Ascending aorta (tissue), 2 donors: ENCODE data around the gene CUTA. TPM values are rescaled to one million over a fixed set of nuclear protein-coding genes. Genes with fewer than 3 reads are reported as not detected.

Source experiments
- DNase-seq, 2 donors: peaks; one replicate each; pipeline ENCODE4 v3.0.0-alpha.2; 2019; ENCODE audit warnings: low spot score in 2 of 2
- H3K27ac ChIP-seq, 2 donors: fragments of 200-600 bp; sonication (generic); one replicate each; pipeline ENCODE4 v1.5.1; 2016 to 2017; ENCODE audit warnings: mild to moderate bottlenecking in 1 of 2
- H3K27me3 ChIP-seq: fragments of 200-600 bp; sonication (generic); one replicate; pipeline ENCODE4 v1.5.1; 2017
- H3K36me3 ChIP-seq, 2 donors: fragments of 200-600 bp; sonication (generic); one replicate each; pipeline ENCODE4 v1.5.1; 2016
- H3K4me1 ChIP-seq, 2 donors: fragments of 200-600 bp; sonication (generic); one replicate each; pipeline ENCODE4 v1.5.1; 2016 to 2017; ENCODE audit warnings: mild to moderate bottlenecking in 1 of 2
- H3K4me3 ChIP-seq, 2 donors: fragments of 200-600 bp; sonication (generic); one replicate each; pipeline ENCODE4 v1.5.1; 2016 to 2017; ENCODE audit warnings: mild to moderate bottlenecking in 1 of 2
- H3K9me3 ChIP-seq, 2 donors: fragments of 200-600 bp; sonication (generic); one replicate each; pipeline ENCODE4 v1.5.1; 2016
- intact Hi-C: fragments of 100-400 bp; cut with DNase I; formaldehyde crosslinking; loops from one replicate; pipeline ENCODE4 v1.15.1; 2023
- total RNA-seq: library from RNA; depleted of rRNA; stranded (reverse); fragments of >200 nt; gene quantifications from one replicate; pipeline ENCODE4 v1.1.0, GENCODE V29; 2016
- TF ChIP-seq, protein P1 (sequence below), 3 experiments: fragments of 200-600 bp in 2 of 3; fragments of 450-650 bp in 1 of 3; sonication (generic) in 2 of 3; IDR thresholded peaks; one replicate each; pipeline ENCODE4 v1.5.1; 2016 to 2019; ENCODE audit warnings: antibody characterized with exemption in 3 of 3, mild to moderate bottlenecking in 1 of 3, moderate library complexity in 1 of 3

CUTA gene, protein sequence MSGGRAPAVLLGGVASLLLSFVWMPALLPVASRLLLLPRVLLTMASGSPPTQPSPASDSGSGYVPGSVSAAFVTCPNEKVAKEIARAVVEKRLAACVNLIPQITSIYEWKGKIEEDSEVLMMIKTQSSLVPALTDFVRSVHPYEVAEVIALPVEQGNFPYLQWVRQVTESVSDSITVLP
- total RNA-seq, result 77.2 TPM

DNA sequence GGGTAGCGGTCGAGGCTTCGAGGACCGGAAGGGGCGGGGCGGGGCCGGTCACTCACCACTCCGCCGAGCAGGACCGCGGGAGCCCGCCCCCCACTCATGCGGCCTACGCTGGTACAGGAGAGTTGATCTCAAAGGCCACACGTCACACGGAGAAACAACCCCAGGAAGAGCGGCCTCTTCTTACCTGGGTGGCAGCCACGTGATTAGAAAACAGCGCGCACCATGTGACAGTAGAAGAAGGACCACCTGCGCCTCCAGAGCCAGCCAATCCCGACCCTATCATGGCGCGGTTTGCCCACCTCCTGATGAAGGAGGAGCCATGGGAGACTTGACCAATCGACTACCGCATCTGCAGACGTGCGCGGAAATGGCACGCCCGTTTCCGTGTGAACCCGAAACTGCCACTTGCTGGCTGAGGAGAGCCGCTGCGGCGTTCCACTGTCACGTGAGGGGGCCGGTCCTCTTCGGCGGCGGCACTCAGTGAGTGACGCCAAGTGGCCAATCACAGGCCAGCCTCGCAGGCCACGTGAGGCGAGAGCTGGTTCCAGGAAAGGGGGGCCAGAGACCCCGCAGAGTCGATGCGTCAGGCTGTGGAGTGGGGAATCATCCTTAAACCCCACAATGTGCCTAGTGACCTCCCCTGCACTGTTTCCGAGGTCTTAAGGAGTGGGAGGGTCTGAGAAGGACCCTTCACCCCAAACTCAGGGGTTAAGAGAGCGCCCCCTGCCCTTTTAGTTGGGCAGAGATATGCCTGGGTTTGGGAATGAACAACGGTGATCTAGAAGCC, at the start of gene CUTA:
TSS of gene CUTA (minus strand) at position 205 of the 787 bp plus-strand sequence. CDS start at position 98, 107 bp downstream.
- Histone ChIP-seq H3K27ac (peak within 1 kb of the TSS; percentile 95), H3K9me3 (no peaks in the 10 kb centered on the region), H3K4me3 (peak within 1 kb of the TSS; percentile 82 to 85), H3K4me1 (peaks cover 13 to 30% of the 10 kb centered on the region in 2 donors), H3K27me3 (no peaks in the 10 kb centered on the region), H3K36me3 (peaks cover 26 to 29% of the 10 kb centered on the region in 2 donors)
- peak; percentile 99 to 100 for DNase-seq
- intact Hi-C loops, result loop anchor here (1.0 to 10.0 kb wide), 7 partner anchors 8 to 1873 kb away; partner anchors contain the start of genes AGPAT1, ATP6V1G2, DDX39B and NFKBIL1
- TF ChIP-seq, protein P1, sequence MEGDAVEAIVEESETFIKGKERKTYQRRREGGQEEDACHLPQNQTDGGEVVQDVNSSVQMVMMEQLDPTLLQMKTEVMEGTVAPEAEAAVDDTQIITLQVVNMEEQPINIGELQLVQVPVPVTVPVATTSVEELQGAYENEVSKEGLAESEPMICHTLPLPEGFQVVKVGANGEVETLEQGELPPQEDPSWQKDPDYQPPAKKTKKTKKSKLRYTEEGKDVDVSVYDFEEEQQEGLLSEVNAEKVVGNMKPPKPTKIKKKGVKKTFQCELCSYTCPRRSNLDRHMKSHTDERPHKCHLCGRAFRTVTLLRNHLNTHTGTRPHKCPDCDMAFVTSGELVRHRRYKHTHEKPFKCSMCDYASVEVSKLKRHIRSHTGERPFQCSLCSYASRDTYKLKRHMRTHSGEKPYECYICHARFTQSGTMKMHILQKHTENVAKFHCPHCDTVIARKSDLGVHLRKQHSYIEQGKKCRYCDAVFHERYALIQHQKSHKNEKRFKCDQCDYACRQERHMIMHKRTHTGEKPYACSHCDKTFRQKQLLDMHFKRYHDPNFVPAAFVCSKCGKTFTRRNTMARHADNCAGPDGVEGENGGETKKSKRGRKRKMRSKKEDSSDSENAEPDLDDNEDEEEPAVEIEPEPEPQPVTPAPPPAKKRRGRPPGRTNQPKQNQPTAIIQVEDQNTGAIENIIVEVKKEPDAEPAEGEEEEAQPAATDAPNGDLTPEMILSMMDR (IDR thresholded peaks at IDR 0.05), result peak in 2 of 3 experiments; percentile 22 to 32

DNA sequence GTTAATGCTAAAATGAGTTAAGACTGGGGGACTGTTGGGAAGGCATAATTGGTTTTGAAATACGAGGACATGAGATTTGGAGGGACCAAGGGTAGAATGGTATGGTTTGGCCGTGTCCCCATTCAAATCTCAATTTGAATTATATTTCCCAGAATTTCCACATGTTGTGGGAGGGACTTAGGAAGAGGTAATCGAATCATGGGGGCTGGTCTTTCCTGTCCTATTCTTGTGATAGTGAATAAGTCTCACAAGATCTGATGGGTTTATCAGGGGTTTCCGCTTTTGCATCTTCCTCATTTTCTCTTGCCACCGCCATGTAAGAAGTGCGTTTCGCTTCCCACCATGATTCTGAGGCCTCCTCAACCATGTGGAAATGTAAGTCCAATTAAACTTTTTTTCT, 49.2 kb upstream of the CUTA start:
- TF ChIP-seq, protein P1 (IDR thresholded peaks at IDR 0.05), result no peak
- Histone ChIP-seq H3K9me3 (no peaks in the 10 kb centered on the region), H3K27me3 (no peaks in the 10 kb centered on the region), H3K4me1 (no peaks in the 10 kb centered on the region), H3K36me3 (no peaks in the 10 kb centered on the region), H3K4me3 (no peak overlapping the region), H3K27ac (no peak overlapping the region)
- no peak for DNase-seq
- intact Hi-C loops, result no loop called here

DNA sequence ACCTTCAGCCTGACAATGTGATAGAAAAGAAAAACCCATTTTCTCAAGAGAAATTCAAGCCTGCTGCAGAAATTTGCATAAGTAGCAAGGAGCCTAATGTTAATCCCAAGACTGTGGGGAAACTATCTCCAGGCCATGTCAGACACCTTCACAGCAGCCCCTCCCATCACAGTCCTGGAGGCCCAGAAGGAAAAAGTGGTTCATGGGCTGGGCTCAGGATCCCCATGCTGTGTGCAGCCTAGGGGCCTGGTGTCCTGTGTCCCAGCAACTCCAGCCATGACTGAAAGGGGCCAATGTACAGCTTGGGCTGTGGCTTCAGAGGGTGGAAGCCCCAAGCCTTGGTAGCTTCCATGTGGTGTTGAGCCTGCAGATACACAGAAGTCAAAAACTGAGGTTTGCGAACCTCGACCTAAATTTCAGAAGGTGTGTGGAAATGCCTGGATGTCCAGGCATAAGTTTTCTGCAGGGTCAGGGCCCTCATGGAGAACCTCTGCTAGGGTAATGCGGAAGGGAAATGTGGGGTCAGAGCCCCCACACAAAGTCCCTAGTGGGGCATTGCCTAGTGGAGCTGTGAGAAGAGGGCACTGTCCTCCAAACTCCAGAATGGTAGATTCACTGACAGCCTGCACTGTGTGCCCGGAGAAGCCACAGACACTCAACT, 48.3 kb upstream of the CUTA start:
- intact Hi-C loops, result no loop called here
- TF ChIP-seq, protein P1 (IDR thresholded peaks at IDR 0.05), result no peak

DNA sequence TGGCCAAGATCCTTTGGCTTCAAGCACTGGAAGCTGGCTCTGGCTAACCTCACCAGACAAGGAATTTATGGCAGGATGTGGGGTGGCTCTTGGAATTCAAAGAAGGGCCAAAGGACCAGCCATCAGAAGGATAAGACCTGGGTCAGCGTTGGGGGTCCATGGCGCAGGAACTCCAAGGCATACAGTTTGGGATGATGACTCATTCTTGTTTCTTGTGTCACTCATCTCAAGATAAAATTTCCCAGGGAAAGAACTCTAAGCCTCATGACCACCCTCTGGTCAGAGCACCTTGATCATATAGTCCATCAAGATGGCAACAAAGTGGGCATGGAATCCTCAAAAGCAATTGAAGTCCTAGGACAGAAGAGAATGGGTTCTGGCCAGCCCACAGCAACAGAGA, 41.3 kb upstream of the CUTA start:
- H3K27ac ChIP-seq, result no peak overlapping the region
- DNase-seq, result no peak
- H3K9me3 ChIP-seq, result no peaks in the 10 kb centered on the region
- intact Hi-C loops, result no loop called here
- H3K4me3 ChIP-seq, result no peak overlapping the region
- TF ChIP-seq, protein P1 (IDR thresholded peaks at IDR 0.05), result no peak
- no peaks in the 10 kb centered on the region for H3K27me3 ChIP-seq
- H3K4me1 ChIP-seq, result peaks cover 6 to 7% of the 10 kb centered on the region in 2 donors
- H3K36me3 ChIP-seq, result no peaks in the 10 kb centered on the region

More for the DNA sequence above, 48.3 kb upstream of the CUTA start:
- no peak overlapping the region for H3K4me3 ChIP-seq
- no peaks in the 10 kb centered on the region for H3K27me3 ChIP-seq
- no peak for DNase-seq
- no peak overlapping the region for H3K27ac ChIP-seq
- H3K4me1 ChIP-seq, result no peaks in the 10 kb centered on the region
- no peaks in the 10 kb centered on the region for H3K36me3 ChIP-seq
- no peaks in the 10 kb centered on the region for H3K9me3 ChIP-seq

DNA sequence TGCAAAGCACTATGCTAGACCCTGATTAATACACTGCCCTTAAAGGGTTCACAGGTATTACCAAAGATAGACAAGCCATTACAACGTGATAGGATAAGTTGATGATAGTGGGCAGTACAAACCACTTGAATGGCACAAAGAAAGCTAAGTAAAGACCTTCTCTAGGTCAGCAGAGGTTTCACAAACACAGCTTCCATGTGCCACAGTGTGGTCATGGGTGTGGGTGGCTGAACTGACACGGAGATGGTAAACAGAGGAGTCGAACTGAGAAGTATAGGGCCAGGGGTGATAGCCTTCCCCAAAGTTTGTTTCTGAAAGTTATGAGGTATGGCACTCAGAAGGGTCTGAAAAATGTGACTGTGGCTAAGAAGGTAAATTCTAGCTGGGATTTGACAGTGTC, 40.8 kb upstream of the CUTA start:
- Histone ChIP-seq H3K4me1 (peaks cover 6 to 8% of the 10 kb centered on the region in 2 donors), H3K4me3 (no peak overlapping the region), H3K36me3 (no peaks in the 10 kb centered on the region), H3K27me3 (no peaks in the 10 kb centered on the region), H3K27ac (no peak overlapping the region), H3K9me3 (no peaks in the 10 kb centered on the region)
- TF ChIP-seq, protein P1 (IDR thresholded peaks at IDR 0.05), result no peak
- no peak for DNase-seq
- intact Hi-C loops, result no loop called here
